ENCODE results near the gene ABR. TPM values are rescaled to one million over a fixed set of nuclear protein-coding genes. Genes with fewer than 3 reads are reported as not detected.
"Not testable (repeated sequence)": the region's sequence is repeated elsewhere in the genome, so short reads cannot be mapped to it uniquely, and the experiment has no call there.

Gene ABR
- total RNA-seq, 1 donor: 112 TPM

GRCh38 chr17:1045456-1045855, 134.3 kb downstream of the ABR start:
- Histone ChIP-seq H3K4me3 (ENCODE audit: low read length) (no peak overlapping the region), H3K27me3 (ENCODE audit: insufficient read depth, low read length) (no peaks in the 10 kb centered on the region), H3K4me1 (ENCODE audit: insufficient read depth, low read length) (peaks cover 8% of the 10 kb centered on the region), H3K9me3 (ENCODE audit: low read depth, low read length) (no peaks in the 10 kb centered on the region)

- not testable (repeated sequence) for H3K4me3 ChIP-seq (ENCODE audit: low read length); H3K9me3 ChIP-seq (ENCODE audit: low read depth, low read length)
- peaks cover 17% of the 10 kb centered on the region for H3K4me1 ChIP-seq (ENCODE audit: insufficient read depth, low read length)
Observed at GRCh38 chr17:1044387-1045009, 135.3 kb downstream of the ABR start.

GRCh38 chr17:1043601-1044251, 136.1 kb downstream of the ABR start:
- no peaks in the 10 kb centered on the region for H3K27me3 ChIP-seq (ENCODE audit: insufficient read depth, low read length)
- no peak overlapping the region for H3K4me3 ChIP-seq (ENCODE audit: low read length)
- H3K9me3 ChIP-seq (ENCODE audit: low read depth, low read length): no peaks in the 10 kb centered on the region
- H3K4me1 ChIP-seq (ENCODE audit: insufficient read depth, low read length): peaks cover 25% of the 10 kb centered on the region

More at GRCh38 chr17:1044387-1045009, 135.3 kb downstream of the ABR start:
- not testable (repeated sequence) for H3K27me3 ChIP-seq (ENCODE audit: insufficient read depth, low read length)

DNA sequence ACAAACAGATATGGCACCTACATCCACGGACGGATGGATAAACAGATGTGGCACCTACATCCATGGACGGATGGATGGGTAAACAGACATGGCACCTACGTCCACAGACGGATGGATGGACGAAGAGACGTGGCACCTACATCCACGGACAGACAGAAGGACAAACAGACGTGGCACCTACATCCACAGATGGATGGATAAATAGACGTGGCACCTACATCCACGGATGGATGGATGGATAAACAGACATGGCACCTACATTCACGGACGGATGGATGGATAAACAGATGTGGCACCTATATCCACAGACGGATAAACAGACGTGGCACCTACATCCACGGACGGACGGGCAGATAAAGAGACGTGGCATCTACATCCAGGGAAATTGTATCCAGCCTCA, 137.3 kb downstream of the ABR start:
- H3K4me1 ChIP-seq (ENCODE audit: insufficient read depth, low read length): peaks cover 25% of the 10 kb centered on the region
- no peaks in the 10 kb centered on the region for H3K27me3 ChIP-seq (ENCODE audit: insufficient read depth, low read length)
- H3K9me3 ChIP-seq (ENCODE audit: low read depth, low read length): no peaks in the 10 kb centered on the region
- H3K4me3 ChIP-seq (ENCODE audit: low read length): no peak overlapping the region

DNA sequence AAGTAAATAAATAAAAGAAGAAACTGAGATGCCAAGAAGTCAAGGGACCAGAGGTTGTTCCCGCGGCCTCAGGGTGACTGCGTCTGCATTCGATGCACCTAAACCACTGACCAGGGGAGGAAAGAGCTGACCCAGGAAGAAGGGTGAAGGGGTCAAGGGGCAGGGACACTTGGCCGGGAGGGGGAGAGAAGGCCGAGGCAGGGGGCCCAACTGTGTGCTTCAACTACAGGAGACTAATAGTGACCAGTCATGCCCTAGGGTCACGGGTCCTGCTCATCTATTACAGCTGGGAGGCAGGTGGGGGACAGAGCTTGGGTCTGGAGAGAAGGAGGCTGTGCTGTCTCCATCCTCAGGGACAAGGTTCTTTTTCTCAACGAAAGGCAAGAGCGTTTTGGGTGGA, 138.0 kb downstream of the ABR start:
- Histone ChIP-seq H3K27me3 (ENCODE audit: insufficient read depth, low read length) (no peaks in the 10 kb centered on the region), H3K9me3 (ENCODE audit: low read depth, low read length) (no peaks in the 10 kb centered on the region), H3K4me3 (ENCODE audit: low read length) (no peak overlapping the region), H3K4me1 (ENCODE audit: insufficient read depth, low read length) (peaks cover 25% of the 10 kb centered on the region)

DNA sequence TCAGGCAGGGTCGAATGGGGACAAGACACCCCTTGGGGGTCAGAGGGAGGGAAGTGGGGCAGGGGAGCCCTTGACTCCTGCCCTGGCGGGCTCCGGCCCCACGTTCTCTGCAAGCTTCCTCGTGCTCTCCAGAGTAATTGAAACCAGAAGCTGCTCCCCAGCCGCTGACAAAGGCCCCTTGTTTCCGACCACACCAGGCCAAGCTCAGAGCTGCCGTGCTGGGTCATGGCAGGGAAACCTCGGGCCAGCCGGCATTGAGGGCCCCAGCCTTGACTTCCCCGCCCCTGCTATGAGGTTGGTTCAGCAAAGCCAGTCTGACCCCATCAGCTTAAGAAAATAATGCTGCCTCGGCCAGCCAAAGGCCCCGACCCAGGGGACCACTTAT, 139.6 kb downstream of the ABR start:
- H3K4me1 ChIP-seq (ENCODE audit: insufficient read depth, low read length): peaks cover 25% of the 10 kb centered on the region
- H3K9me3 ChIP-seq (ENCODE audit: low read depth, low read length): no peaks in the 10 kb centered on the region
- H3K27me3 ChIP-seq (ENCODE audit: insufficient read depth, low read length): no peaks in the 10 kb centered on the region
- no peak overlapping the region for H3K4me3 ChIP-seq (ENCODE audit: low read length)

- Histone ChIP-seq H3K4me1 (ENCODE audit: insufficient read depth, low read length) (peaks cover 25% of the 10 kb centered on the region), H3K27me3 (ENCODE audit: insufficient read depth, low read length) (no peaks in the 10 kb centered on the region), H3K4me3 (ENCODE audit: low read length) (no peak overlapping the region)
Observed at GRCh38 chr17:1039511-1040215, 140.1 kb downstream of the ABR start.

GRCh38 chr17:1039123-1039507, 140.7 kb downstream of the ABR start:
- Histone ChIP-seq H3K4me1 (ENCODE audit: insufficient read depth, low read length) (peaks cover 25% of the 10 kb centered on the region), H3K4me3 (ENCODE audit: low read length) (no peak overlapping the region), H3K27me3 (ENCODE audit: insufficient read depth, low read length) (no peaks in the 10 kb centered on the region), H3K9me3 (ENCODE audit: low read depth, low read length) (no peaks in the 10 kb centered on the region)

More at GRCh38 chr17:1039511-1040215, 140.1 kb downstream of the ABR start:
- H3K9me3 ChIP-seq (ENCODE audit: low read depth, low read length): no peaks in the 10 kb centered on the region

DNA sequence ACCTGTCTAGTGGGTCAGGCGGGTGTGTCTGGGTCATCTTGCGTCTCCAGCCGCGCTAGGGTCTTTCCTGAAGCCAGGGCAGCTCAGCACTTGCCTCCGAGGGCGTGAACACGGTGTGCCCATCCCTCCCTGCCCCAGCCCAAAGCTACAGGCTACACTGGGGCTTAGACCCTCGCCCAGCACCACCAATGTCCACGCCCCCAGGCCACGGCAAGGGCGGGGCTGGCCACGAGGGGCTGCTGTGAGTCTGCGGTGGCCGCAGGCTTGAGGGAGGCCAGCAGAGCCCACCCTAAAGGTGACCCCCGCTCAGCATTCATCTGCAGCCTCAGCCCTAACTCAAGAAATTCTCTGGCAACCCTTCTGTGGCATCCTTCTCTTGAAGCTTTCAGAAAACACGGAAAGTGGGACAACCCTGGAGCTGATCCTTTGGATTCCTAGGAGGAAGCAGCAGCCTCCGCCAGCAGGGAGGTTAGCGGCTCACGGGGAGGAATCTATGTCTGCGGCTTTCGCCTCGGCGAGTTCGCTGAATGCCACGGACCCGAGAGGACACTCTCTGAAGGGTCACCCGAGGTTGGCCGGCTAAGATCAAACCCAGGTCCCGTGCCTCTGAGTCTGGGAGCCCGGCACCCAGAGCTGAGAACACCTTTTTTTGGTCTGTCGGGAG, 141.2 kb downstream of the ABR start:
- no peak overlapping the region for H3K4me3 ChIP-seq (ENCODE audit: low read length)
- H3K27me3 ChIP-seq (ENCODE audit: insufficient read depth, low read length): no peaks in the 10 kb centered on the region
- peaks cover 25% of the 10 kb centered on the region for H3K4me1 ChIP-seq (ENCODE audit: insufficient read depth, low read length)
- no peaks in the 10 kb centered on the region for H3K9me3 ChIP-seq (ENCODE audit: low read depth, low read length)

GRCh38 chr17:1037238-1037879, 142.4 kb downstream of the ABR start:
- Histone ChIP-seq H3K4me3 (ENCODE audit: low read length) (no peak overlapping the region), H3K9me3 (ENCODE audit: low read depth, low read length) (no peaks in the 10 kb centered on the region), H3K4me1 (ENCODE audit: insufficient read depth, low read length) (peaks cover 25% of the 10 kb centered on the region), H3K27me3 (ENCODE audit: insufficient read depth, low read length) (no peaks in the 10 kb centered on the region)

DNA sequence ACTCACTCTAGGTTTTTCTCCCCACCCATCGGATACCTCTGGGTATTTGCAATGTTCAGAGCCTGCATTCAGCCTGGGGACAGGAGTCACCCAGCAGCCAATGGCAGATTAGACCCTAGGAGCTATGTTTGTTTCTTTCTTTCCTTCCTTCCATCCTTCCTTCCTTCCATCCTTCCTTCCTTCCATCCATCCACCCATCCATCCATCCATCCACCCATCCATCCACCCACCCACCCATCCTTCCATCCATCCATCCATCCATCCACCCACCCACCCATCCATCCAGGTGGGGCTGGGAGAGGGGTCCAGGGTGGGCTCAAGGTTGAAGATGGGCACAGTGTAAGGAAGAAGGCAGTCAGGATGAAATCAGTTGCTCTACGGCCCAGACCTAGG, 142.9 kb downstream of the ABR start:
- H3K9me3 ChIP-seq (ENCODE audit: low read depth, low read length): no peaks in the 10 kb centered on the region
- H3K4me3 ChIP-seq (ENCODE audit: low read length): no peak overlapping the region
- H3K4me1 ChIP-seq (ENCODE audit: insufficient read depth, low read length): peaks cover 25% of the 10 kb centered on the region
- H3K27me3 ChIP-seq (ENCODE audit: insufficient read depth, low read length): no peaks in the 10 kb centered on the region

DNA sequence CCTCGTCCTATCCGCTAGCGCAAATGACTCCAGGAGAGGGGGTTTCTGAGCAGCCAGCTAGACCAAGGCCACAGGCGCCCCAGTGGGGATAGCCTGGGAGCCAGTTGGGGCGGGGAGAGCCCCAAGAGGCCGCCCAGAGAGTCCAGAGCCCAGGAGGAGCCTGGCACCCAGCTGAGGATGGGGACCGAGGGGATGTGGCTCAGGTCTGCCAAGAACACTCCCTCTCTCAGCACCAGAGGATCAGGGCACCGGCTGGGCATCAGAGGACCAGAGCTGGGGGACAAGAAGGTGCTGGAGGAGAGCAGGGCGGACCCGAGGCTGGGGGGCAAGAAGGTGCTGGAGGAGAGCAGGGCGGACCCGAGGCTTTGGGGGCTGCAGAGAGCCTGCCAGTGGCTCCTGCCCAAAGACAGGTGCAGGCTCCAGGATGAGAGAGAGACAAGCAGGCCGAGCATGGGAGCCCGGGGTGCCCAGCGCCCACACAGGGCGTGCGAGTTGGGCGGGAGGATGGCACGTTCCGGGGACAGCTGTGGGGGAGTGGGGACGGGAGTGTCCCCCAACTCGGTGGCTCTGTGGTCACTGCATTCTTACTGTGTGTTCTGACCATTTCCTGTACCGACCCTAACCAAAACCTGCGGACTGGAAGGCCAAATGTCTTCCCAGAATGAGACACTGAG, 143.5 kb downstream of the ABR start:
- Histone ChIP-seq H3K9me3 (ENCODE audit: low read depth, low read length) (no peaks in the 10 kb centered on the region), H3K4me1 (ENCODE audit: insufficient read depth, low read length) (peaks cover 25% of the 10 kb centered on the region), H3K27me3 (ENCODE audit: insufficient read depth, low read length) (no peaks in the 10 kb centered on the region), H3K4me3 (ENCODE audit: low read length) (no peak overlapping the region)

DNA sequence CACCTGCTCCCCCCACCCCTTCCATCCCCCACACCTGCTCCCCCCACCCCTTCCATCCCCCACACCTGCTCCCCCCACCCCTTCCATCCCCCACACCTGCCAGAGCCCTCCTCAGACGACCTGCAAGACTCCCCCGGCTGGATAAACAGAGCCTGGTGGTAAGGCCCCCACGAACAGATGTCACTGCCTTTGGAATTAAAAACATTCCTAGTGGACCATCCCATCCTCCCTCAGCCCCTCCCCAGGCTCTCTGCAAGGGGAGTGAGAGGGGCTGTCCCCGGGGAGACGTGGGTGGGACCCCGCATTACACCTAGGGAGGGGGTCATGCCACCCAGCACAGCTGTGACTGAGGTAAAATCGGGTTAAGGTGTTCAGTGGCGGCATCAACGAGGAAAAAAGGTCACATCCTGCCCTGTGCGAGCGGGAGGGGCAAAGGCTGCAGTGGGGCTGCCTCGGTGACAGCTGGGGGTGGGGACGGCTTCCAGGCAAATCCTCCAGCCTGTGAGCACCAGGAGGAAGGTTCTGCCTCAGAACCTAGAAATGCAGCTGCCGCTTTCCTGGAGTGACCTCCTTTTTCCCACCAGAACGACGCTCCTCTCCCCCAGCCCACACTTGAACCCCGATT, 144.1 kb downstream of the ABR start:
- Histone ChIP-seq H3K4me3 (ENCODE audit: low read length) (no peak overlapping the region), H3K27me3 (ENCODE audit: insufficient read depth, low read length) (no peaks in the 10 kb centered on the region), H3K9me3 (ENCODE audit: low read depth, low read length) (no peaks in the 10 kb centered on the region), H3K4me1 (ENCODE audit: insufficient read depth, low read length) (peaks cover 19% of the 10 kb centered on the region)

- no peaks in the 10 kb centered on the region for H3K27me3 ChIP-seq (ENCODE audit: insufficient read depth, low read length)
Observed at GRCh38 chr17:1034652-1035210, 145.1 kb downstream of the ABR start.

More at GRCh38 chr17:1034652-1035210, 145.1 kb downstream of the ABR start:
- Histone ChIP-seq H3K4me1 (ENCODE audit: insufficient read depth, low read length) (peaks cover 10% of the 10 kb centered on the region), H3K9me3 (ENCODE audit: low read depth, low read length) (no peaks in the 10 kb centered on the region), H3K4me3 (ENCODE audit: low read length) (no peak overlapping the region)
